Hippocampal formation (tissue), 2 donors: ENCODE results near the gene CD63.
A peak's percentile ranks its signal among the peaks of the same experiment; 100 is the strongest.

ENCODE experiments used
- DNase-seq, 2 donors: peaks; one replicate each; lab custom pipeline; 2025; lab: John Stamatoyannopoulos, UW

CD63 gene

DNA sequence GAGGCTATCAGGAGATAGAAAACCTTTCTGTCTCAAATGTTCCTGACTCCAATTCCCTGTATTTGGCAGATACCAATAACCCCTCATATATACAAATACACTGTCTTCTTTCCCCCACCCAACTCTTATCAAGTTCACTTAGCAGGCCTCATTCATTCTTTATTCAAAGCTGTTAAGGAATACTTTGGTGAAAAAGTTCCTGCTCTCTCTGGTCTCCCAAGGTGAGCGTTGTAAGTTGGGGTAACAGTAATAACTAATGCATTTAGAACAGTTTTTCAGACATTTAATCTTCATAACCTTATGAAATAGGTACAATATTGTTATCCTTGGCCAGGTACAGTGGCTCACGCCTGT is 10.2 kb upstream of the CD63 start:
- no peak for DNase-seq

DNA sequence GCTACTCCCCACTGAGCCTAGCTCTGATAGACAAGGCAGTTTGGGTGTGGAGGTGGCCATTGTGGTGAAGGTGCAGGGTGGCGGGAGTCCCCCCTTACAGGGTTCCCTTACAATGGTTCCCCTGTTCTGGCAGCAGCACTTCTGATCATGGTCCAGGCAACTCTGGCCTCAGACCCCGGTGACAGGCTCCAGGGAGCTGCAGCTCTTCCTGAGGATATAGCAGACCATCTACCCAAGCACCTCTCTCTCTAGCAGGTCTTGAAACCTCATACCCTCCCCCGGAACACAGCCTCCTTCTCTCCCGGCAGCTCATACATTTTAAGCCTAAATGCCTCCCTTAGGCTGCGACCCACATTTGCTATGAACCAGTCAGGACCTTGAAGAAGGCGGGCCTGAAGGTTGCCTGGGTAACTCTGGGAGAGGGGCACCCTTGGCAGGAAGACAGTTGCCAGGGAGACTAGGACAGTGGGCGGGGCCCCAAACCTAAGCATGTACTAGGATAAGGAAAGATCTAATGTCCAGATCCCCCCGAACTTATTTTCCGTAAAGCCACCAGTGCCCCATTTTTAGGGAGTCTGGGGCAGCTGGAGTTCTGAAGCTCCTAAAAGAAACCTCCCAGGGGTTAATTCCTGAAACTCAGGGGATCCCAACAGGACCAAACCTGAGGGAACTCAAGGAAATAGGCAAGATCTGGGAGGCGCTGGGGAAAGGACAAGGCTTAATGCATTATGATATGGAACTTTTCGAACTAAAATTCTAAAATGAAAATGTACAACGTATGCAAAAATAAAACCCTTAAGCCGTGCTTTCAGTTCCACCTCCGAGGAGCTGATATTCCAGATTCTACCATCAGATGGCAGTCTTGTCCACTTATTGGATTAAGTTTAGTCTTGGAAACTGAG is 9.6 kb upstream of the CD63 start:
- DNase-seq: peak; percentile 73 to 88

DNA sequence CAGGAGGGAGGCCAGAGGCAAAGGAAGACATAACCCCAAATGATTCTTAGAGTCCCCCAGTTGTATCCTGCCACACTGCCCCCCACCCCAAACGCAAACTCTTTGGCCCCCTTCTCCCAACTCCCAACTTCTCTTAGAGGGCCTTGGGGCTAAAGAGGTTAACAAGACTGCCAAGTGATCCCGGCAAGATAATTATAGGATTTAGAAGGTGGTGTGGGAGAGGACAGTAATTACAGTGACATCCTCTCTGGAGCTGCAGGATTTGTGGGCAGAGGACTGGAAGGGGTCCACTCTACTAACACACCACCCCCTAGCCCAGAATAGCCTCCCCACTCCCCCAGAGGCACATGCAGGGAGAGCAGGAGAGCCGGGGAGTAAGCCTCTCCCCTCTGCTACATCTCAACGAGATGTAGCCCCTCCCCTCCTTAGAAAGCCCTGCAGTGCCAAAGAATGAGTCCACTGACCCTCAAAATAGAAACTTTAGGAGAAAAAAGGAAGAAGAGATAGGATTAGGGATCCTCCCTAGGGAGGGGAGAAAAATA is 8.8 kb upstream of the CD63 start:
- DNase-seq: no peak

DNA sequence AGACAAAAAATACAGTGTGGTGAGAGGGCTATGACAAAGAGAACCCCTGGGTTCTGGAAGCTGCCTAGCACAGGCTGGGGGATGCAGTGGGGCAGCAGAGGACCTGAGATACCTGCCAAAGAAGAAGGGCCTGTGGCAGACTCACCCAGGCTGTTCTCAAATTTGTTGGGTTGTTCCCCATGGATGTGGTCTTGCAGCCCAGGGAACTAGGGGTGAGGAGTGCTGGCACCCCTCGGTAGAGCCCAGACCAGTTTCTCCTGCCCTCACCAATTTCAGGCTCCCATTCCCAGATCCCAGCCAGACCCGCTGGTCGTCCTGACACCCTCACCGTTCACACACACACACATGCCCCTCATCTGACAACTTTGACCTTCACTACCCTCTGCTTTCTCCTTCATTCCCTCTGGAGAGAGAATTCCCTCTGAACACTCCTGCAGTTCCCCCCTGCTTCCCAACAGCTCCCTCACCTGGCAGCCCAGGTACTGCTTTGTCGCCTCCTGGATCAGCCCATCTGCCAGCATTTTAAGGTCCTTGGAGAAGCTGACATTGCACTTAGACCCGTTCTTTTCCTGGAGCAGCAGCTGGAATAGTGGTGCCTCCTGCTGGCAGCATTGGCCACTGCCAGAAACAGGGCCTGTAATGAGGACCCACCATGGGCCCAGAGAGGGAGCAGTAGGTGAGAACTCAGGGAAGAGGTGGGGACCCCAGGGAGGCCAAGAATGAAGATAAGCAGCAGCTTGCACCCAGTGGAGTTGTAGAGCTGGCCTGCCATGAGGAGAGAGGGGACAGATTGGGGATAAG is 8.2 kb upstream of the CD63 start:
- DNase-seq: peak; percentile 55 to 73

DNA sequence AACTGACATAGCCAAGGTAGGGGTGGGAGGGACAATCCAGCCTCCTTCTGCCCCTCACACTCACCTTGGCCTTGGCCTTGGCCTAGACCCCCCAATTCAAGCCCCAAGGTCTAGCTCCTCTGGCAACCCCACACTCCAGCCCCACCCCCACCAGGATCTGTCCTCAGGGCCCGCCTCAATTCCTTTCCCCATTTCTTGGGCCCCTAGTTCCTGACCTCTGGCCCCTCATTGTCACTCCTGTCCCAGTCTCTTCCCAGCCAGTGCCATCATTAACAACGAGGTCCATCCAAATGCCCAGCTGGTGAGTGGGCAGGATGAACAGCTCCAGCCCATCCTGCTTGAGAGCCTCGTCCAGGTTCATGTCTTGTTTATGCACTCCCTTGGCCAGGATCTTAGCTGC is 7.3 kb upstream of the CD63 start:
- DNase-seq: no peak

DNA sequence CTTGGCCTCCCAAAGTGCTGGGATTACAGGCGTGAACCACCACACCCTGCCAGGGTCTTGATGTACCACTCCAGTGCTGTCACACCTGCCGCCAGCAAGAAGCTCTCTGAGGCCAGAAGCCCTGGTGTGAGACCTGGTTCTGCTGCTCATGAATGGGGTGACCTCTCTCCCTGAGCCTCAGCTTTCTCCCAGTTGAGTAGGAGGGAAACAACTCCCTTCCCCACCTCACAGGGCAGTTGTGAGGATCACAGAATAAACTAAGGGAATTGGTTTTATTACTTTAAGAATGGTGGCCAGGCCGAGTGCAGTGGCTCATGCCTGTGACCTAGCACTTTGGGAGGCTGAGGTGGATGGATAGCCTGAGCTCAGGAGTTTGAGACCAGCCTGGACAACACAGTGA is 5.8 kb upstream of the CD63 start:
- no peak for DNase-seq

DNA sequence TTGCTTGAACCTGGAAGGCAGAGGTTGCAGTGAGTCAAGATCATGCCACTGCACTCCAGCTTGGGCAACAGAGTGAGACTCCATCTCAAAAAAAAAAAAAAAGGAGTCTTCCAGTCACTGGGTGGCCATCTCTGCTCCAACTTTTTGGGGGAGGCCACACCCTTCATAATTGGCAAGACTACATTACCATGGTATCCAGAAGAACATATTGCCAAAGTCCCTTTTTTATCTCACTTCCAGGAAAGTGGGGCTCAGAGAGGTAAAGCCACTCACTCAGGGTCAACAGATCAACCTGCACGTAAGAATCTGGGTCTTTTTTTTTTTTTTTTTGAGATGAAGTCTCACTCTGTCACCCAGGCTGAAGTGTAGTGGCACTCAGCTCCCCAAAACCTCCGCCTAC is 5.0 kb upstream of the CD63 start:
- DNase-seq: no peak

DNA sequence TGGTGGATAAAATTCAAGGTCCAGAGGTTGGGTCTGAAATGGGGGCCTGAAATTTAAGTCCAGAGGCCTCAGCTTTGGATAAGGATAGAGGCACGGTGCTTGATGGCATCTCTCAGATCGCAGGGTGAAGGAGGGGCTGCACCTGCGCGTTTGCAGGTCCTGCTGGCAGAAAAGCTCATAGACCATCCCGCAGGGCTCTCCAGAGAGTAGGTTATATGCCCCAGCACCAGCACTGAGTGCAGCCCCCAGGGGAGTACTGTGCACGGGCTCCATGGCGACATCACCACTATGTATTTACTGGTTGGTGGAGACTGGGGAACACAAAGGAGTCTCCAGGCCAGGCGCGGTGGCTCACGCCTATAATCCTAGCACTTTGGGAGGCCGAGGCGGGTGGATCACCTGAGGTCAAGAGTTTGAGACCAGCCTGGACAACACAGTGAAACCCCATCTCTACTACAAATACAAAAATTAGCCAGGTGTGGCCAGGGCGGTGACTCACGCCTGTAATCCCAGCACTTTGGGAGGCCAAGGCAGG is 4.3 kb upstream of the CD63 start:
- DNase-seq: no peak

DNA sequence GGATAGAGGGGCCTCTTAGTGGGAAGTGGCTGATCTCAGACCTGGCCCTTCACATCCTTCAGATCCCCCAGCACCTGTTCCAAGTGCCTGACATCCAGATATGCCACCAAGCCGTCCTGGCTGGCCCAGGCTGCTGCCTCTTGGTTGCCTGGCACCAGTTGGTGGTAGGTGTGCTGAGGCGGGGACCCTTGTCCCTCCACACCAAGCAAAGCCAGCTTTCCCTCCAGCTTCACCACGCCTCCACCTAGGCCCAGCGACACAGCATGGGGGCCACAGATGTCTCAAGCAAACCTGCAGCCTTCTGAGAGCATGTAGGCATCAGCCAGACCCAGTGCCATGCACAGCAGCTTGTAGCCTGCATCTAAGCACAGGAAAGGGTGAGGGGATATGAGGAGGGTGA is 3.5 kb upstream of the CD63 start:
- no peak for DNase-seq

DNA sequence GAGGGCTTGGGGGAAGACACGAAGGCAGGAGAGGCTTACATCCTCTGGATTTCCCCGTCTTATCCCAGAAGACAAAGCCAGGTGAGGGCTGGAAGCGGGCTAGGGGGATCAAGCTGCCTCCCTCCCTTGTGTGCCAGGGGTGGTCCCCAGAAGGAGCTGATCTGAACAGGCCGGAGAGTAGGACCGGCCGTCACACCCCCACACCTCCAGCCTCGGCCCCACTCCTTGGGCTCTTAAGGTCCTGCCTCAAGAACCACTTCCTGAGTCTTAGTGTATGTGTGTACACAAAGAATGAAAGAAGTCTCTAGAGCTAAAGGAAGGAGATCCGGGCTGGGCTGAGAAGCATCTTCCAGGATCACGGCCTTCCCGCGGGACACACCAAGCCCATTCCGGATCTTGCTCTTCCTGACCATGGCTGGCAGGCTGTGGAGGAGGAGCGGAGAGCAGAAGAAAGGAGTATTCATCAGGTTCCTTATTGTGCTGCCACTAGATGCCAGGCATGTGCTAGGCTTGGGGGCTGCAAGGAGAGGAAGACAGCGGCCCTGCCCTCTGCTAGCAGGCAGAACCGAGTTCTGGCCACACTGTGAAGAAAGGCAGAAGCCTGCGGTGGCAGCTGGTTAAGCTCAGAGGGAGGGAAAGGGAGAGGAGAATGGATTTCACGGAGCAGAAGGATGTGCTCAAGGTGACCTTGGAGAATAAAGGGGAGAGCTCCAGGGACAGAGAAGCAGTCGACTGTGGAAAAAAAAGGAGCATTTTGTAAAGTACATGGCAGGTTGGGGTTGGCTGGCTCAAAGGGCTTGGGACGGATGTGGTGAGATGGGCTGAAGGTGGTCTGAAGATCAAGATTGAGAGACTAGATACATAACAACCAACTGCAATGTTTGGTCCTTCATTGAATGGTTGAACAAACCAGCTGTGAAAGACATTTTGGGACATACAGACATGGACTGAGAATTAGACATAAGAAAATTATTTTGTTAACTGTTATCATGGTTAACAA is 1.3 kb upstream of the CD63 start:
- DNase-seq: peak; percentile 65 to 73

DNA sequence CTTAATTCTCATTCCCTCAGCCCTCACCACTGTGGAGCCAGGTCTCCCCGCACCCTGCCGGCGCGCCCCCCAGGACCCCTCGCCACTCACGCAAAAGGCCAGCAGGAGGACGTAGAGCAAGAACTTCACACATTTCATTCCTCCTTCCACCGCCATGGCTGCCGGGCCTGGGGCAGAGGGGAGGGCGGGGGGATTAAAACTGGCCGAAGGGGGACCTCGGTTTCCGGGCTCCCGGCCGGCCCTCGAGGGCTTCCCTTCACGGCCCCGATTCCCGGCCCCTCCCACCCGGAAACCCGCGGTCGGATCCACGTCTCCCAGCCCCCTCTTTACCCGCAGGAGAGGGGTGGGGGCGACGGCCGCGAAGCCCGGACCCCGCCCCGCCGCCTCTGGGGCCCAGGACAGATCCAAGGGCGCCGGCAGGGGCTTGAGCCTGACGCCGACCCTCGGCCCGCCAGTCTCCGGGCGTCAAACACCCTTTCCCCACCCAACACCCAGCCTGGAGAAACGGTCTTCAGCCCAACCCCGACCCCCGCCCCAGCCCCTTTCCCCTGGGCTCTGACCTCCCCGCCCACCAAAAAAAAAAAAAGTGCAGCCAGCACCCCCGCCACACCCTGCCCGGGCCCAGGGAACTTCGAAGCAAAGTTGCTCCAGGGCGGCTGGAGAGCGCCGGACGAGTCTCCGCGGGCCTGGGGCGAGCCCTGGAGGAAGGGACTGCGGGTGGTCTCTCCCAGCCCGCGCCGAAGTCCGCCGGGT is 447 bp downstream of the CD63 start:
- DNase-seq: peak; percentile 57 to 59

DNA sequence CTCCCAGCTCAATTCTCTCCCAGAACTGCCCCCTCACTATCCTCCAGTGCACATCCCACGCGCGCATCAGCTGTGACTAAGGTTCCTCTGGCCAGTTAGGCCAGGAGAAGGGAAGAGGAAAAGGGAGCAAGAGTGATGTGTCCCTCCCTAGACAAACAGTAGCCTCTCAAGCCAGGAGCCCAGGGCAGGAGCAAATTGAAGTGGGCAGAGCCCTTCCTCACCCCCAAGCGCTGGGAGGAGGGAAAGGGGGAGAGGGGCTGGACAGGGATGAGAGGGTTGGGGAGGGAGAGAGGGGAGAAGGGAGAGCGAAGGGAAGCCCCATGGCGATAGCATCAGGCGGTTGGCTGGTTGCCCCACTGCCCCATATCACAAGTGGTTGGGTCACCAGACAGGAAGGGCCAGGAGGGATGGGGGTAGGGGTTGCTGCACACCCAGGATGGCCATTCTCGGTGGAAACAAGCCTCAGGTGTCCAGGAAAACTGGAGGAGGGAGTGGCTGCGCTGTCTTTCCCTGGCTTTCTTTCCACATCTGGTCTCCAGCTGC is 1.1 kb downstream of the CD63 start:
- no peak for DNase-seq

DNA sequence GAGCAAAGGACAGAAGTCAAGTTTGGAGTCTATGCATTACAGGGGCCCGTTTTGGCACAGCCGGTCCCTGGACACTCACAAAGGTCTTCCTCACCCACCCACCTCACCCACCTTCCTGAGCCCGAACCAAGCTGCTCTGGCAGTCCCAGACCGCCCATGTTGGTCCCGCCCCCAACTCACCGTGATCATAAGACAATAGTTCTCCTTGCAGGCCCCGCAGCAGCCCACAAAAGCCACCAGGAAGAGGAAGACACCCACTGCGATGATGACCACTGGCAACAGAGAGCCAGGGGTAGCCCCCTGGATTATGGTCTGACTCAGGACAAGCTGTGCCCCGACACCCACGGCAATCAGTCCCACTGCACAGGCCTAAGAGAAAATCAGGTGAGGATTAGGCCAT is 1.8 kb downstream of the CD63 start:
- no peak for DNase-seq

DNA sequence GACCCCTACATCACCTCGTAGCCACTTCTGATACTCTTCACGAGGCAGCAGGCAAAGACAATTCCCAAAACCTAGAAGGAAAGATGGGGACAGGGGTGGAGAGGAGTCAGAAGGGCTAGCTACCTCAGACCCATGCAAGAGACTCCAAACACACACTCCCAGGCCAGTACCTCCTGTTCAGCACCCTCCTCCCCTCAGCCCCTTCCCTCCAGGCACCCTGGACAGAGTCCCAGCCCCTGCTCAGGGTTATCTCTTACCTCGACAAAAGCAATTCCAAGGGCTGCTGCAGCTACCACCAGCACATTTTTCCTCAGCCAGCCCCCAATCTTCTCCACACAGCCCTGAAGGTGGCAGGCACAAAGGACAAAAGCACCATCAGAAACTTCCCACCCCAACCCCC is 3.3 kb downstream of the CD63 start:
- DNase-seq: no peak

DNA sequence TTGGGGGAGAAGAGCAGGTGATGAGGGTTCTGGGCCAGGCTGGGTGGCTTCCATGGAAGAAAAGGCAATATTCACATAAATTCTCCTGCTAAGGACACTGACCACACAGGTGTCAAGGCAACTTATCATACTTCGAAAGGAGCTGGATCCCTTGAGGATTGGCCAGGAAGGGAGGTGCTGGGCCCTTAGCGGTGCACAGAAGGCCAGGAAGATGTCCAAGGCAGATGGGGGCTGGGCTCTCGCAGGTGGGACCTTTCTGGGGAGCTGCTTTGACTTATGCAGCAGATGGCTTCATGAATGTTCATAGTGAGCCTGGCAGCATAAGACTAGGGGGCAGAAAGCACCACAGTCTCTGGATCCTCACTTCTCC is 3.9 kb downstream of the CD63 start:
- DNase-seq: no peak

DNA sequence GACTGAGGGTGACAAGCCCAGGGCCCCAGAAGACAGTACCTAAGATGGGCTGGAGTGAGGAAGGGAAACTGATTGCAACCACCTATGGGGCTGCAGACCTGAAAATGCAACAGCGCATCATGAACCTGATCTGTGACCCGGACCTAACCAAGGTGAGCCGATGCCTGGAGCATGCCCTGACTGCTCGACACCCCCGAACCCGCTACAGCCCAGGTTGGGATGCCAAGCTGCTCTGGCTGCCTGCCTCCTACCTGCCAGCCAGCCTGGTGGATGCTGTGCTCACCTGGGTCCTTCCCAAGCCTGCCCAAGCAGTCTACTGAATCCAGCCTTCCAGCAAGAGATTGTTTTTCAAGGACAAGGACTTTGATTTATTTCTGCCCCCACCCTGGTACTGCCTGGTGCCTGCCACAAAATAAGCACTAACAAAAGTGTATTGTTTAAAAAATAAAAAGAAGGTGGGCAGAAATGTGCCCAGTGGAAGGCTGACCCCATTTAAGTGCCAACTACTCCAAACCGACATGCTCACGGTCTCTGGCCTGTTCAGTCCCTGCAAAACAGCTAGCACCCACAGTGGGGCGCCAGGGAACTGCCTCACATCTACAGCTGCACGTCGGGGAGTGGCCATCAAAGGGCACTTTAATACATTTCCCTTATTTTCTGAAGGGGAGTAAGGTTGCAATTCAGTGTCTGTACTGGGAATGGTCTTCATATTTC is 4.4 kb downstream of the CD63 start:
- peak in 1 of 2 donors; percentile 35 for DNase-seq

DNA sequence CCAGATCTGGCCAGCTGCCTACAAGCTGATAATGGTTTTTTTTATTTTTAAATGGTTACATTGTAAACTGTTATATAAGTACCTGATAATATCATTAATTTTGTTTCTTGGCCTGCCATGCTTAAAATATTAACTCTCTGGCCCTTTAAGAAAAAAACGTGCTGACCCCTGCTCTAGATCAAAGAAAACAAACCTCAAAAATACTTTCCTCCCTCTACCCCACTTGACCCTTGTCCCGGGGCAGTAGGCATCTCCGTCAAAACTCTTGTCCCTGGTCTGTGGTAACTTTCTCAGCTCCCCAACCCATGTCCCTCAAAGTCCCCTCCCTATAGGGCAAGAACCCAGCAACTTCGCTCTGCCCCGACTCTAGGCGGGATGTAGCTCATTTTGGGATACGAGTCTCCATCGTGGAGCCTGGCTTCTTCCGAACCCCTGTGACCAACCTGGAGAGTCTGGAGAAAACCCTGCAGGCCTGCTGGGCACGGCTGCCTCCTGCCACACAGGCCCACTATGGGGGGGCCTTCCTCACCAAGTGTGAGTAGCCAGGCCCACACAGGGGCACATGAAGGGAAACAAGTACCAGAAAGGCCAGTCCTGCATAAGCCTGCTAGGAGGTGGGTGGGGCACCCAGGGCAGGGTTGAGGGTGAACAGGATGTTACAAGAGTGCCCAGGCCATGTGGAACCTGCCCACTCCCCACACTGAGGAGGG is 5.1 kb downstream of the CD63 start:
- DNase-seq: no peak

DNA sequence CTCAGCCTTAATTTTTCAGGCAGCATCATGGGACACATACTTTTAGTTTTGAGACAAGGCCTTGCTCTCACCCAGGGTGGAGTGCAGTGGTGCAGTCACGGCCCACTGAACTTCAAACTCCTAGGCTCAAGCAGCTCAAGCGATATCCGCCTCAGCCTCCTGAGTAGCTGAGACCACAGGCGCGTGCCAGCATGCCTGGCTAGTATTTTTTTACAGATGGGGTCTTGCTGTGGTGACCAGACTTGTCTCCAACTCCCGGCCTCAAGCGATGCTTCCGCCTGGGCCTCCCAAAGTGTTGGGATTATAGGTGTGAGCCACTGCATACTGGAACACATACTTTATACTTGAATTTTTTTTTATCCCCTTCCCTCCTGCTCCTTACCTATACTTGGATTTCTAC is 5.9 kb downstream of the CD63 start:
- DNase-seq: no peak

DNA sequence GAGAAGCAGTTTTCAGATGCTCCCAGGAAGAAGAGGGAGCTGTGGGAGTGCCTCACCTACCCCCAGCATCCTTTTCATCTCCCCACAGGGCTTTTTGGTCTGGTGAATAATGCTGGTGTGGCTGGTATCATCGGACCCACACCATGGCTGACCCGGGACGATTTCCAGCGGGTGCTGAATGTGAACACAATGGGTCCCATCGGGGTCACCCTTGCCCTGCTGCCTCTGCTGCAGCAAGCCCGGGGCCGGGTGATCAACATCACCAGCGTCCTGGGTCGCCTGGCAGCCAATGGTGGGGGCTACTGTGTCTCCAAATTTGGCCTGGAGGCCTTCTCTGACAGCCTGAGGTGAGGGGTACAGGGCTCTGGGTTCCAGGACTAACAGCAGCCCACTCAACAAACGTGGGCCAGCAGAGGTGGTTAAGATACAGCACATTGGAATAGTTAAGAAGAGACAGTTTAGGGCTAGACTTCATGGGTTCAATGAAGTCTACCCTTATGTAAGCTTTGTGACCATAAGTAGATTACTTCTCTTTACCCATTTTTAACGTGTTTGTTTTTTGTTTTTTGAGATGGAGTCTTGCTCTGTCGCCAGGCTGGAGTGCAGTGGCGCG is 7.1 kb downstream of the CD63 start:
- no peak for DNase-seq
